NCI-H2029 (cell line): ENCODE data around the gene CCDC174.
A peak's percentile ranks its signal among the peaks of the same experiment; 100 is the strongest.

ENCODE experiments used
- DNase-seq: peaks from one replicate; lab custom pipeline; 2025; lab: John Stamatoyannopoulos, UW

The CCDC174 gene

GRCh38 chr3:14625443-14625842, 26.1 kb upstream of the CCDC174 start:
- no peak for DNase-seq

- DNase-seq: no peak
These were observed 23.7 kb upstream of the CCDC174 start for GRCh38 chr3:14627815-14628214.

- no peak for DNase-seq
These were observed 23.2 kb upstream of the CCDC174 start for GRCh38 chr3:14628406-14628805.

GRCh38 chr3:14630404-14631100, 21.0 kb upstream of the CCDC174 start:
- no peak for DNase-seq

- no peak for DNase-seq
These were observed 20.5 kb upstream of the CCDC174 start for GRCh38 chr3:14631101-14631497.

- DNase-seq: no peak
These were observed 19.7 kb upstream of the CCDC174 start for GRCh38 chr3:14631687-14632441.

GRCh38 chr3:14632442-14632930, 19.1 kb upstream of the CCDC174 start:
- no peak for DNase-seq

- no peak for DNase-seq
These were observed 18.1 kb upstream of the CCDC174 start for GRCh38 chr3:14633417-14633816.

- peak; percentile 17 for DNase-seq
These were observed 17.6 kb upstream of the CCDC174 start for GRCh38 chr3:14633819-14634424.

GRCh38 chr3:14634763-14635400, 16.7 kb upstream of the CCDC174 start:
- DNase-seq: no peak

GRCh38 chr3:14636496-14637087, 15.0 kb upstream of the CCDC174 start:
- no peak for DNase-seq

- DNase-seq: no peak
These were observed 11.4 kb upstream of the CCDC174 start for GRCh38 chr3:14640157-14640562.

GRCh38 chr3:14640734-14641133, 10.8 kb upstream of the CCDC174 start:
- DNase-seq: no peak

GRCh38 chr3:14641346-14641745, 10.2 kb upstream of the CCDC174 start:
- DNase-seq: no peak

- DNase-seq: no peak
These were observed 6.1 kb upstream of the CCDC174 start for GRCh38 chr3:14645453-14645852.

GRCh38 chr3:14646131-14646573, 5.4 kb upstream of the CCDC174 start:
- no peak for DNase-seq

- DNase-seq: no peak
These were observed 4.8 kb upstream of the CCDC174 start for GRCh38 chr3:14646589-14647413.

- DNase-seq: no peak
These were observed 3.3 kb upstream of the CCDC174 start for GRCh38 chr3:14647976-14648955.

GRCh38 chr3:14649466-14649865, 2.1 kb upstream of the CCDC174 start:
- DNase-seq: no peak

- no peak for DNase-seq
These were observed 1.4 kb upstream of the CCDC174 start for GRCh38 chr3:14650193-14650592.
